GM21529 (cell line): ENCODE results near the gene FKBP1C.

Experiments
- ATAC-seq: cut with Tn5 transposase; IDR thresholded peaks from one replicate; pipeline ENCODE4 v1.9.1; 2021; ENCODE audit not compliant: unreplicated experiment

Gene FKBP1C

GRCh38 chr6:63261820-63262219 lies 50.6 kb downstream of the FKBP1C start:
- peak; percentile 78 for ATAC-seq
